Measurements from ENCODE around the gene MCF2L. TPM values are rescaled to one million over a fixed set of nuclear protein-coding genes. Genes with fewer than 3 reads are reported as not detected.

Gene MCF2L
- total RNA-seq, 1 donor from 2014 or later, result 90.0 TPM

- no peak for DNase-seq (ENCODE audit: low spot score, unreplicated experiment)
- H3K27me3 Mint-ChIP-seq, result no peaks in the 10 kb centered on the region
- no peak overlapping the region for H3K27ac Mint-ChIP-seq
Measured at GRCh38 chr13:112931028-112931934, 37.7 kb upstream of the MCF2L start.

DNA sequence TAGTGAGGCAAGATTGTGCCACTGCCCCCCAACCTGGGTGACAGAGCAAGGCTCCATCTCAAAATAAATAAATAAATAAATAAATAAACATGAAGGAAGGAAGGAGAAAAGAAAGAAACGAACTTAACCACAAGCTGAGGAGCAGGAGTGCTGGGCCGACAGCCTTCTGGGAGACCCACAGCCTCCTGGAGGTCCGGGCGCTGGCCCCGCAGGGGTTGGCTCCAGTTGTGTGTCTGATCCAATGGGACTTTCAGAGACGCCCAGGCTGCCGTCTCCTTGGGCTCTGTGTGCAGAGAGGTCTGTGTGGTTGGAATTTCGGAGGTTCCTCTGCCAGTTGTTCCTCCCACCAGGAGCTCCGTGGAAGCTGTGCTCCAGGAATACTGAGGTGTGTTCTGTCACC is 36.0 kb upstream of the MCF2L start:
- no peak for TF ChIP-seq CTCF (IDR thresholded peaks at IDR 0.05; ENCODE audit: unreplicated experiment)
- H3K4me1 Mint-ChIP-seq (ENCODE audit: low read depth), result no peaks in the 10 kb centered on the region
- no peaks in the 10 kb centered on the region for H3K36me3 Mint-ChIP-seq (ENCODE audit: insufficient read depth)

More at GRCh38 chr13:112931028-112931934, 37.7 kb upstream of the MCF2L start:
- peaks cover 5% of the 10 kb centered on the region for H3K36me3 Mint-ChIP-seq (ENCODE audit: insufficient read depth)
- H3K4me3 Mint-ChIP-seq (ENCODE audit: low read depth), result no peak overlapping the region
- H3K9me3 Mint-ChIP-seq (ENCODE audit: low read depth), result peaks cover 3% of the 10 kb centered on the region
- peak; percentile 60 for TF ChIP-seq CTCF (IDR thresholded peaks at IDR 0.05; ENCODE audit: unreplicated experiment)
- no peaks in the 10 kb centered on the region for H3K4me1 Mint-ChIP-seq (ENCODE audit: low read depth)

GRCh38 chr13:112933649-112934048 is 35.4 kb upstream of the MCF2L start:
- no peaks in the 10 kb centered on the region for H3K27me3 Mint-ChIP-seq
- no peak overlapping the region for H3K27ac Mint-ChIP-seq
- H3K4me3 Mint-ChIP-seq (ENCODE audit: low read depth), result no peak overlapping the region

More for the DNA sequence above, 36.0 kb upstream of the MCF2L start:
- Mint-ChIP-seq H3K4me3 (ENCODE audit: low read depth) (no peak overlapping the region), H3K9me3 (ENCODE audit: low read depth) (peaks cover 5% of the 10 kb centered on the region), H3K27ac (no peak overlapping the region), H3K27me3 (no peaks in the 10 kb centered on the region)
- no peak for DNase-seq (ENCODE audit: low spot score, unreplicated experiment)

DNA sequence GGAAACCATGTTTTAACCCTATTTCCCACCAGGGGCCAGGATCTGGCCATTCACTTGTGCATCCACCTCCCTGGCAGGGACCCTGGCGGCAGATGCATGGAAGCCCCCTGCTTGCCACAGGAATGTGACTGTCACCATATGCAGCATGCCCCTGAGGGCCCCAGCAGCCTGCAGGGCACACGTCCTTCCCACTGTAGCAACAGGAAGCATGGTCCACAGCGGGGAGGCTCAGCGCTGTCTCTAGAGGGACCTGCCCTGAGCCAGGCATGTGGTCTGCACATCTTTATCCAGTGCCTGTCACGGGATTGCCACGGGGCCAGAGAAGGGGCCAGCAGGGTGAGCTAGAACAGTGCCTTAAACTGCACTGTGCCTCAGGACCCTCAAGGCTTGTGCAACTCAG is 34.9 kb upstream of the MCF2L start:
- H3K27ac Mint-ChIP-seq, result no peak overlapping the region
- TF ChIP-seq CTCF (IDR thresholded peaks at IDR 0.05; ENCODE audit: unreplicated experiment), result no peak
- DNase-seq (ENCODE audit: low spot score, unreplicated experiment), result no peak
- no peaks in the 10 kb centered on the region for H3K27me3 Mint-ChIP-seq
- no peak overlapping the region for H3K4me3 Mint-ChIP-seq (ENCODE audit: low read depth)
- H3K36me3 Mint-ChIP-seq (ENCODE audit: insufficient read depth), result no peaks in the 10 kb centered on the region
- H3K4me1 Mint-ChIP-seq (ENCODE audit: low read depth), result no peaks in the 10 kb centered on the region
- H3K9me3 Mint-ChIP-seq (ENCODE audit: low read depth), result peaks cover 5% of the 10 kb centered on the region

More at GRCh38 chr13:112933649-112934048, 35.4 kb upstream of the MCF2L start:
- no peak for TF ChIP-seq CTCF (IDR thresholded peaks at IDR 0.05; ENCODE audit: unreplicated experiment)
- Mint-ChIP-seq H3K4me1 (ENCODE audit: low read depth) (no peaks in the 10 kb centered on the region), H3K36me3 (ENCODE audit: insufficient read depth) (no peaks in the 10 kb centered on the region), H3K9me3 (ENCODE audit: low read depth) (peaks cover 5% of the 10 kb centered on the region)
- no peak for DNase-seq (ENCODE audit: low spot score, unreplicated experiment)

- H3K27ac Mint-ChIP-seq, result no peak overlapping the region
- peaks cover 5% of the 10 kb centered on the region for H3K4me1 Mint-ChIP-seq (ENCODE audit: low read depth)
- DNase-seq (ENCODE audit: low spot score, unreplicated experiment), result no peak
- TF ChIP-seq CTCF (IDR thresholded peaks at IDR 0.05; ENCODE audit: unreplicated experiment), result no peak
- no peaks in the 10 kb centered on the region for H3K27me3 Mint-ChIP-seq
- no peaks in the 10 kb centered on the region for H3K36me3 Mint-ChIP-seq (ENCODE audit: insufficient read depth)
- H3K9me3 Mint-ChIP-seq (ENCODE audit: low read depth), result peaks cover 5% of the 10 kb centered on the region
- H3K4me3 Mint-ChIP-seq (ENCODE audit: low read depth), result no peak overlapping the region
Measured at GRCh38 chr13:112938680-112939079, 30.3 kb upstream of the MCF2L start.

Data from progenitor cell of endocrine pancreas (in vitro differentiated cells).